ENCODE results near the gene ATP6V0C. TPM values are rescaled to one million over a fixed set of nuclear protein-coding genes. Genes with fewer than 3 reads are reported as not detected.
A peak's percentile ranks its signal among the peaks of the same experiment; 100 is the strongest.

ATP6V0C gene
- total and polyA plus RNA-seq, 2 of the 13 experiments (the other 11 are each of a cell fraction or from before 2014, with no cell fraction given) = 10.4 to 20.1 TPM

DNA sequence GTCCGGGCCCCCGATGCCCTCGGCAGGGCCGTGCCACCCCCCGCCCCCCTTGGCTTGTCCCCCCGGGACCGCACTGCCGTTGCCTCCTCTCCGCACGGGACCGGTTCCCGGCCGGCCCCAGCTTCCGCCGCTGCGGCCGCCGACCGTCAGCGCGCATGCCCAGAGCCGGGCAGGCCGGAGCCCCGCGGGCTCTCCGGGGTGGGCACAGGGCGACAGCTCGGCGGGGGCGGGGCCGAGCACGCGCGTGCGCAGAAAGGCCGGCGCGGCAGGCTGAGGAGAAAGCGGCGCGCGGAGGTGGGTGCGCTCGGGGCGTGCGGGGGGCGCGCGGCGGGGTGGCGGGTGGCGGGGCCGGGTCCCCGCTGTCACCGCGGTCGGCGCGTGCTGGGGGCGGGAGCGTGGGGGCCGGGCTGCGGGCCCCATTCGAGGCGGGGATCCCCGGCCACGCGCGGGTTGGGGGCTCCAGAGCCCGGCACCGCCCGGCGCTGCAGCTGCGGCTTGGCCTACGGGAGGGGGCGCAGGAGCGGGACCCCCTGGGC, 38.8 kb upstream of the ATP6V0C start, which contains the start of gene TBC1D24 (continued):
- TF ChIP-seq, protein P1, sequence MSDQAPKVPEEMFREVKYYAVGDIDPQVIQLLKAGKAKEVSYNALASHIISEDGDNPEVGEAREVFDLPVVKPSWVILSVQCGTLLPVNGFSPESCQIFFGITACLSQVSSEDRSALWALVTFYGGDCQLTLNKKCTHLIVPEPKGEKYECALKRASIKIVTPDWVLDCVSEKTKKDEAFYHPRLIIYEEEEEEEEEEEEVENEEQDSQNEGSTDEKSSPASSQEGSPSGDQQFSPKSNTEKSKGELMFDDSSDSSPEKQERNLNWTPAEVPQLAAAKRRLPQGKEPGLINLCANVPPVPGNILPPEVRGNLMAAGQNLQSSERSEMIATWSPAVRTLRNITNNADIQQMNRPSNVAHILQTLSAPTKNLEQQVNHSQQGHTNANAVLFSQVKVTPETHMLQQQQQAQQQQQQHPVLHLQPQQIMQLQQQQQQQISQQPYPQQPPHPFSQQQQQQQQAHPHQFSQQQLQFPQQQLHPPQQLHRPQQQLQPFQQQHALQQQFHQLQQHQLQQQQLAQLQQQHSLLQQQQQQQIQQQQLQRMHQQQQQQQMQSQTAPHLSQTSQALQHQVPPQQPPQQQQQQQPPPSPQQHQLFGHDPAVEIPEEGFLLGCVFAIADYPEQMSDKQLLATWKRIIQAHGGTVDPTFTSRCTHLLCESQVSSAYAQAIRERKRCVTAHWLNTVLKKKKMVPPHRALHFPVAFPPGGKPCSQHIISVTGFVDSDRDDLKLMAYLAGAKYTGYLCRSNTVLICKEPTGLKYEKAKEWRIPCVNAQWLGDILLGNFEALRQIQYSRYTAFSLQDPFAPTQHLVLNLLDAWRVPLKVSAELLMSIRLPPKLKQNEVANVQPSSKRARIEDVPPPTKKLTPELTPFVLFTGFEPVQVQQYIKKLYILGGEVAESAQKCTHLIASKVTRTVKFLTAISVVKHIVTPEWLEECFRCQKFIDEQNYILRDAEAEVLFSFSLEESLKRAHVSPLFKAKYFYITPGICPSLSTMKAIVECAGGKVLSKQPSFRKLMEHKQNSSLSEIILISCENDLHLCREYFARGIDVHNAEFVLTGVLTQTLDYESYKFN (CRISPR knock-in tag; conservative IDR thresholded peaks at IDR 0.05) = no peak
- peak; percentile 30 for TF ChIP-seq RBFOX2 (IDR thresholded peaks at IDR 0.05; ENCODE audit: low read depth, low read length)
- TF ChIP-seq ZNF652 (CRISPR knock-in tag; IDR thresholded peaks at IDR 0.05; ENCODE audit: borderline replicate concordance, low read depth) = no peak
- peak; percentile 16; the same call in 1 of the 2 replicates for TF ChIP-seq HDAC1 (CRISPR knock-in tag; IDR thresholded peaks at IDR 0.05)
- TF ChIP-seq, protein P2, sequence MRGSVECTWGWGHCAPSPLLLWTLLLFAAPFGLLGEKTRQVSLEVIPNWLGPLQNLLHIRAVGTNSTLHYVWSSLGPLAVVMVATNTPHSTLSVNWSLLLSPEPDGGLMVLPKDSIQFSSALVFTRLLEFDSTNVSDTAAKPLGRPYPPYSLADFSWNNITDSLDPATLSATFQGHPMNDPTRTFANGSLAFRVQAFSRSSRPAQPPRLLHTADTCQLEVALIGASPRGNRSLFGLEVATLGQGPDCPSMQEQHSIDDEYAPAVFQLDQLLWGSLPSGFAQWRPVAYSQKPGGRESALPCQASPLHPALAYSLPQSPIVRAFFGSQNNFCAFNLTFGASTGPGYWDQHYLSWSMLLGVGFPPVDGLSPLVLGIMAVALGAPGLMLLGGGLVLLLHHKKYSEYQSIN (CRISPR knock-in tag; IDR thresholded peaks at IDR 0.05; ENCODE audit: borderline replicate concordance) = no peak
- TF ChIP-seq, protein P3, sequence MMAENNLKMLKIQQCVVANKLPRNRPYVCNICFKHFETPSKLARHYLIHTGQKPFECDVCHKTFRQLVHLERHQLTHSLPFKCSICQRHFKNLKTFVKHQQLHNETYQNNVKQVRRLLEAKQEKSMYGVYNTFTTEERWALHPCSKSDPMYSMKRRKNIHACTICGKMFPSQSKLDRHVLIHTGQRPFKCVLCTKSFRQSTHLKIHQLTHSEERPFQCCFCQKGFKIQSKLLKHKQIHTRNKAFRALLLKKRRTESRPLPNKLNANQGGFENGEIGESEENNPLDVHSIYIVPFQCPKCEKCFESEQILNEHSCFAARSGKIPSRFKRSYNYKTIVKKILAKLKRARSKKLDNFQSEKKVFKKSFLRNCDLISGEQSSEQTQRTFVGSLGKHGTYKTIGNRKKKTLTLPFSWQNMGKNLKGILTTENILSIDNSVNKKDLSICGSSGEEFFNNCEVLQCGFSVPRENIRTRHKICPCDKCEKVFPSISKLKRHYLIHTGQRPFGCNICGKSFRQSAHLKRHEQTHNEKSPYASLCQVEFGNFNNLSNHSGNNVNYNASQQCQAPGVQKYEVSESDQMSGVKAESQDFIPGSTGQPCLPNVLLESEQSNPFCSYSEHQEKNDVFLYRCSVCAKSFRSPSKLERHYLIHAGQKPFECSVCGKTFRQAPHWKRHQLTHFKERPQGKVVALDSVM (CRISPR knock-in tag; IDR thresholded peaks at IDR 0.05) = no peak
- TF ChIP-seq, protein P4, sequence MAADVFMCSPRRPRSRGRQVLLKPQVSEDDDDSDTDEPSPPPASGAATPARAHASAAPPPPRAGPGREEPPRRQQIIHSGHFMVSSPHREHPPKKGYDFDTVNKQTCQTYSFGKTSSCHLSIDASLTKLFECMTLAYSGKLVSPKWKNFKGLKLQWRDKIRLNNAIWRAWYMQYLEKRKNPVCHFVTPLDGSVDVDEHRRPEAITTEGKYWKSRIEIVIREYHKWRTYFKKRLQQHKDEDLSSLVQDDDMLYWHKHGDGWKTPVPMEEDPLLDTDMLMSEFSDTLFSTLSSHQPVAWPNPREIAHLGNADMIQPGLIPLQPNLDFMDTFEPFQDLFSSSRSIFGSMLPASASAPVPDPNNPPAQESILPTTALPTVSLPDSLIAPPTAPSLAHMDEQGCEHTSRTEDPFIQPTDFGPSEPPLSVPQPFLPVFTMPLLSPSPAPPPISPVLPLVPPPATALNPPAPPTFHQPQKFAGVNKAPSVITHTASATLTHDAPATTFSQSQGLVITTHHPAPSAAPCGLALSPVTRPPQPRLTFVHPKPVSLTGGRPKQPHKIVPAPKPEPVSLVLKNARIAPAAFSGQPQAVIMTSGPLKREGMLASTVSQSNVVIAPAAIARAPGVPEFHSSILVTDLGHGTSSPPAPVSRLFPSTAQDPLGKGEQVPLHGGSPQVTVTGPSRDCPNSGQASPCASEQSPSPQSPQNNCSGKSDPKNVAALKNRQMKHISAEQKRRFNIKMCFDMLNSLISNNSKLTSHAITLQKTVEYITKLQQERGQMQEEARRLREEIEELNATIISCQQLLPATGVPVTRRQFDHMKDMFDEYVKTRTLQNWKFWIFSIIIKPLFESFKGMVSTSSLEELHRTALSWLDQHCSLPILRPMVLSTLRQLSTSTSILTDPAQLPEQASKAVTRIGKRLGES (CRISPR knock-in tag; IDR thresholded peaks at IDR 0.05; ENCODE audit: borderline replicate concordance) = no peak
- TF ChIP-seq ZNF30 (CRISPR knock-in tag; IDR thresholded peaks at IDR 0.05) = no peak
- TF ChIP-seq, protein P5, sequence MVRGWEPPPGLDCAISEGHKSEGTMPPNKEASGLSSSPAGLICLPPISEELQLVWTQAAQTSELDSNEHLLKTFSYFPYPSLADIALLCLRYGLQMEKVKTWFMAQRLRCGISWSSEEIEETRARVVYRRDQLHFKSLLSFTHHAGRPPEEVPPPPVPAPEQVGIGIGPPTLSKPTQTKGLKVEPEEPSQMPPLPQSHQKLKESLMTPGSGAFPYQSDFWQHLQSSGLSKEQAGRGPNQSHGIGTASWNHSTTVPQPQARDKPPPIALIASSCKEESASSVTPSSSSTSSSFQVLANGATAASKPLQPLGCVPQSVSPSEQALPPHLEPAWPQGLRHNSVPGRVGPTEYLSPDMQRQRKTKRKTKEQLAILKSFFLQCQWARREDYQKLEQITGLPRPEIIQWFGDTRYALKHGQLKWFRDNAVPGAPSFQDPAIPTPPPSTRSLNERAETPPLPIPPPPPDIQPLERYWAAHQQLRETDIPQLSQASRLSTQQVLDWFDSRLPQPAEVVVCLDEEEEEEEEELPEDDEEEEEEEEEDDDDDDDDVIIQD (CRISPR knock-in tag; IDR thresholded peaks at IDR 0.05; ENCODE audit: low read depth) = no peak
- peak; percentile 54; the same call in 1 of the 2 replicates for TF ChIP-seq BHLHE40 (IDR thresholded peaks at IDR 0.05; ENCODE audit: low read length)
- TF ChIP-seq ZFY (CRISPR knock-in tag; IDR thresholded peaks at IDR 0.05) = peak; percentile 21; the same call in 1 of the 2 replicates
- peak; percentile 32; the same call in 1 of the 2 replicates for TF ChIP-seq ZFP82 (CRISPR knock-in tag; IDR thresholded peaks at IDR 0.05; ENCODE audit: borderline replicate concordance)
- TF ChIP-seq YEATS2 (CRISPR knock-in tag; IDR thresholded peaks at IDR 0.05; ENCODE audit: borderline replicate concordance) = no peak
- peak; percentile 40; the same call in 1 of the 2 replicates for TF ChIP-seq PHF21A (CRISPR knock-in tag; IDR thresholded peaks at IDR 0.05)
